GM12891 (cell line): ENCODE measurements around the gene PCSK6.

Experiments
- DNase-seq: peaks from one replicate; pipeline ENCODE4 v3.0.0; 2011; ENCODE audit warnings: low spot score; ENCODE audit not compliant: insufficient read length
- FAIRE-seq: peaks from 2 replicates; lab custom pipeline; 2011; peaks lifted over from hg19 to GRCh38; lab: Jason Lieb, UNC
- PAX5 ChIP-seq: IDR thresholded peaks from 2 replicates; pipeline ENCODE4 v1.6.1; 2011; ENCODE audit warnings: low read length, moderate library complexity, mild to moderate bottlenecking; ENCODE audit not compliant: insufficient read depth, severe bottlenecking
- POLR2A ChIP-seq: IDR thresholded peaks from 2 replicates; pipeline ENCODE4 v1.6.1; 2011; ENCODE audit warnings: low read depth, low read length, control low read depth
- POLR2AphosphoS5 ChIP-seq: IDR thresholded peaks from 2 replicates; pipeline ENCODE4 v1.6.1; 2011; ENCODE audit warnings: low read depth, low read length, control low read depth
- POU2F2 ChIP-seq: IDR thresholded peaks from 2 replicates; pipeline ENCODE4 v1.6.1; 2011; ENCODE audit warnings: low read depth, mild to moderate bottlenecking, control low read depth, low read length, moderate library complexity
- SPI1 ChIP-seq: IDR thresholded peaks from 2 replicates; pipeline ENCODE4 v1.6.1; 2011; ENCODE audit warnings: low read depth, low read length, control low read depth
- TAF1 ChIP-seq: IDR thresholded peaks from 2 replicates; pipeline ENCODE4 v1.6.1; 2011; ENCODE audit warnings: low read depth, low read length, control low read depth

PCSK6 gene

DNA sequence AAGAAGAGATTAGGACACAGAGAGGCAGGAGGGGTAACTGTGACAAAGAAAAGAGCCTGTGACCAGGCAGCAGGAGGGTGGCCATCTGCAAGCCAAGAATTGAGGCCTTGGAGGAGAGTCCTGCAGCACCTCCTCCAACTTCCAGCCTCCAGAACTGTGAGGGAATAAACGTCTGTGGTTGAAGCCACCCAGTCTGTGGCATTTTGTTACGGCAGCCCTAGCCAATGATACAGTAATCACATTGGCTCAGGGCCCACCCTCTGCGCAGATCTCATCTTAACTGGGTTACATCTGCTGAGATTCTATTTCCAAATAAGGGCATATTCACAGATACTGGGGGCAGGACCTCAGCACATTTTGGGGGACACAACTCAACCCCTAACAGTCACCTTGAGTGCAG lies 223.5 kb downstream of the PCSK6 start:
- TF ChIP-seq POLR2AphosphoS5, result no peak
- TF ChIP-seq PAX5, result no peak
- TF ChIP-seq POU2F2, result no peak
- no peak for TF ChIP-seq SPI1
- no peak for TF ChIP-seq POLR2A
- TF ChIP-seq TAF1, result no peak
- FAIRE-seq, result no peak
- DNase-seq, result no peak

- FAIRE-seq (peak; percentile 58), DNase-seq (no peak)
- TF ChIP-seq TAF1 (no peak), SPI1 (no peak), POU2F2 (no peak), POLR2A (no peak), PAX5 (no peak)
These were observed 224.4 kb downstream of the PCSK6 start for GRCh38 chr15:101264911-101265641.

DNA sequence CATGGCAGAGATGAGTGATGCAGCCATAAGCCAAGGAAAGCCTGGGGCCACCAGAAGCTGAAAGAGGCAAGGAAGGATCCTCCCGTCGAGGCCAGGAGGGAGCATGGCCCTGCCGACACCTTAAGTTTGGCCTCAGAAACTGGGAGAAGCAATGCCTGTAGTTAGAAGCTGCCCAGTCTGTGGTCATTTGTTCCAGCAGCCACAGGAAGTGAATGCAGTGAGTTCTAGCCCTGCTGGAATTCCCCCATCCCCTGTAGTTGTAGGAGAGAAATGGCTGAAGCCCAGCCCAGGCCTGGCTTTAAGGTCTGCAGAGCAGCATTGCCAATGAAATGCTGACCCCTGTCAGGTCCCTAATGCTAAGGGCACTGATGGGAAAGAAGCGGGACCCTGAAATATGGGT lies 225.5 kb downstream of the PCSK6 start:
- no peak for TF ChIP-seq TAF1
- TF ChIP-seq SPI1, result 0 out of 2 replicates have a peak, but pooled peaks have one; percentile 4
- DNase-seq, result no peak
- FAIRE-seq, result peak; percentile 52

GRCh38 chr15:101262551-101262950 lies 227.0 kb downstream of the PCSK6 start:
- TF ChIP-seq POU2F2 (no peak), SPI1 (no peak), PAX5 (no peak), POLR2AphosphoS5 (no peak), TAF1 (no peak), POLR2A (no peak)
- no peak for FAIRE-seq
- DNase-seq, result no peak

DNA sequence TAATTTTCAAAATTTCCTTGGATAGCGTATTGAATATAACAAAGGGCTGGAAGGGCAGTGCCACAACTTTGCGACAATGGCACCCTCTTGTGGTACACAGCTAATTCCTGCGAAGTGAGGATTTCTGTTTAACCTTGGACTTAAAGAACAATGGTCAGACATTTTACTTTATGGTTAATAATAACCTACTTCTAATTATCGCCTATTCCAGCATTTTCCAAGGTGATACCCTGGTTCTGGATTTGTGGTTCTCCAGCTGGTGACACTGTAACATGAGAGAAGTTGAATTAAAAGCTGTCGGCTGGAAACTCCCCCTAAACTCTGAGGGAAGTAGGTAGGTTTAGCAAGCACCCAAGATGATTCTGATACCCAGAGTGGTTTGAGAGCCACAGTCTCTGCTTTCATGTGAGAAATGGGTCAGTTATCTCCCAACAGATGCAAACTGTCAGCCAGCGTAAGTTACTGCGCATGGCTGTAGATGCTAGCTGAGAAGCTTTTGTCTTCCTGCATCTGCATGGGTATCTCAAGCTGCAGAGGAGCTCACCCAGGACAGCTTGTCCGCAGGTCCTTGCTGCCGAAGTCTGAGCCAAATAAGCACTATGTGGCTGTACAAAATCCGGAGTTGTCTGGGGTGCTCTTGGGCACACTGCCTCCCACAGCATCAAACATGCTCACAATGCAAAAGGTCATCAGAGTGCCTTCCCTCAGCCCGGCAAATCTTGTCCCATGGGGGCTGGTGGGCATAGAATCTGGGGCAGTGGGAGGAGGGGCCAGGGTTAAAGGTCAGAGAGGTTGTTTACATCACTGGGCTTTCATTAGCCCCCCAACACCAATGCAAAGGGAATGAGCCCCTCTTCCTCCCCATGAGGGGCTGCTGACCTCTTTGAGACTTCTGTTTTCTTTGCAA lies 231.0 kb downstream of the PCSK6 start:
- TF ChIP-seq POU2F2 (no peak), SPI1 (no peak), POLR2AphosphoS5 (no peak), POLR2A (no peak), PAX5 (no peak), TAF1 (no peak)
- no peak for DNase-seq
- FAIRE-seq, result peak; percentile 38

- no peak for DNase-seq
- TF ChIP-seq POLR2A (no peak), SPI1 (no peak), TAF1 (no peak), POLR2AphosphoS5 (no peak), POU2F2 (no peak), PAX5 (no peak)
- FAIRE-seq, result no peak
These were observed 232.8 kb downstream of the PCSK6 start for GRCh38 chr15:101256757-101257156.

- TF ChIP-seq POLR2A (no peak), POU2F2 (no peak), SPI1 (no peak), PAX5 (no peak), TAF1 (no peak), POLR2AphosphoS5 (no peak)
- DNase-seq (no peak), FAIRE-seq (no peak)
These were observed 233.8 kb downstream of the PCSK6 start for GRCh38 chr15:101255615-101256241.

- no peak for FAIRE-seq
- no peak for DNase-seq
- TF ChIP-seq POLR2A, result no peak
- no peak for TF ChIP-seq SPI1
These were observed 234.5 kb downstream of the PCSK6 start for GRCh38 chr15:101255051-101255395.

DNA sequence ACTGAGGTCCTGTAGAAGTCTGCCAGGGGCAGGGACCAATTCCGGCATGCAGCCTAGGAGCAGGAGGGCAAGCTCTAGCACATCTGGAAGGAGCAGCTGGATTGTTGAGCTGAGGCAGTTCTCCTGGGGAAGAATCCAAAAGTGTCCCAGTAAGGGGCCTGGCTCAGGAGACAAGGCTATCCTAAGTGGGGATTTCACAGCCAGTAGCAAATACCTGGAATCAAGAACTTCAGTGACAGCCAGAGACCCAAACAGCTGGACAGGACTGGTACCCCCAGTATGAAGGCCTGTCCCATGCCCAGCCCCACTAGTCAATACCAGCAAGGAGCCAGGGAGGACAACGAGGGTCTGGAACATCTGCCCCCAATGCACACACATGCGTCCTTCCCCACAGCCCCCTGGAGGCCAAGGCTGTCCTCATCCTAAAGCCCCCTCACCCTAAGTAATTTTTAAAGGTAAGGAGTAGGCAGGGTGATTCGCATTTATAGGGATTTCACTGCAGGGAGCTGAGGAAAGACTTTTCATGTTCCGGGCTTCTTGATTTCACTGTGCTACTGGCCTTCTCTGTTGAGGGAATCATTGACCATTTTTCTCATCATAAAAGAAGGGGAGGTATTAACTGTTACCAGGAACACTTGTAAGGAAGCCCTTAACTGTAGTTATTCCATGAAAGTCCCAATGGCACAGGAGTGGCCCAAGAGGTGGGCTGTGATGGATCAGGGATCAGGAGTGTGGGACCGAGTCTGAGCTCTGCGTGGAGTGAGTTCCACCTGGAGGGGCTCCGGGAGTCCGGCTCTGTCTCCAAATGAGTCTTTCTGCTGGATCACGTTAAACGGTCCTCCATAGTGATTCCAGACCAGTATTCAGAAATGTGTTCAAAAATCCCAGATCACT lies 235.1 kb downstream of the PCSK6 start:
- FAIRE-seq (no peak), DNase-seq (no peak)
- TF ChIP-seq TAF1 (no peak), POLR2A (no peak), PAX5 (no peak), POLR2AphosphoS5 (no peak), POU2F2 (no peak), SPI1 (no peak)
